AG08395 (cell line): ENCODE data around the gene ZNF594.
"Not testable (repeated sequence)": the region's sequence is repeated elsewhere in the genome, so short reads cannot be mapped to it uniquely, and the experiment has no call there.

Source experiments
- DNase-seq: peaks from one replicate; pipeline ENCODE4 v3.0.0; 2012; ENCODE audit warnings: mixed read lengths, low spot score

ZNF594 gene

DNA sequence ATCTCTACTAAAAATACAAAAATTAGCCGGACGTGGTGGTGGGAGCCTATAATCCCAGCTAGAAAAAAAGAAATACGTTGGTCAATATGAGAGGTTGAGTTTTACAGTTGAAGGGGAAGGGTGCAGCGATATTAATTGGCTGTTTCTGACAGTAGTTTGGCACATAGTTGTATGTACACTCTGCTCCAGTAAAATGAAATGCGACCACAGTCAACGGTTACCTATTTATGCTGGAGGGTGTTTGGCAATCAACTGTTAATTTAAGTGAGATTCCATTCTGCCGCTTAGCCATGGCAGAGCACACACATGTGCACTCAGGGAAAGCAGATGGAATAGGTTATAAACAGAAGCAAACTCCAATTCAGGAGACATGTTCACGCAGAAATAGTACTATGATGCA, 9.3 kb upstream of the ZNF594 start:
- no peak for DNase-seq

- DNase-seq, result no peak
Observed at GRCh38 chr17:5200360-5200759, 8.7 kb upstream of the ZNF594 start.

GRCh38 chr17:5198472-5198871, 6.8 kb upstream of the ZNF594 start:
- no peak for DNase-seq

- DNase-seq, result peak; percentile 24
Observed at GRCh38 chr17:5194346-5194745, 2.7 kb upstream of the ZNF594 start.

GRCh38 chr17:5184288-5184687, 7.4 kb downstream of the ZNF594 start:
- no peak for DNase-seq

GRCh38 chr17:5183410-5183793, 8.3 kb downstream of the ZNF594 start:
- DNase-seq, result no peak

GRCh38 chr17:5182597-5183409, 8.9 kb downstream of the ZNF594 start:
- no peak for DNase-seq

DNA sequence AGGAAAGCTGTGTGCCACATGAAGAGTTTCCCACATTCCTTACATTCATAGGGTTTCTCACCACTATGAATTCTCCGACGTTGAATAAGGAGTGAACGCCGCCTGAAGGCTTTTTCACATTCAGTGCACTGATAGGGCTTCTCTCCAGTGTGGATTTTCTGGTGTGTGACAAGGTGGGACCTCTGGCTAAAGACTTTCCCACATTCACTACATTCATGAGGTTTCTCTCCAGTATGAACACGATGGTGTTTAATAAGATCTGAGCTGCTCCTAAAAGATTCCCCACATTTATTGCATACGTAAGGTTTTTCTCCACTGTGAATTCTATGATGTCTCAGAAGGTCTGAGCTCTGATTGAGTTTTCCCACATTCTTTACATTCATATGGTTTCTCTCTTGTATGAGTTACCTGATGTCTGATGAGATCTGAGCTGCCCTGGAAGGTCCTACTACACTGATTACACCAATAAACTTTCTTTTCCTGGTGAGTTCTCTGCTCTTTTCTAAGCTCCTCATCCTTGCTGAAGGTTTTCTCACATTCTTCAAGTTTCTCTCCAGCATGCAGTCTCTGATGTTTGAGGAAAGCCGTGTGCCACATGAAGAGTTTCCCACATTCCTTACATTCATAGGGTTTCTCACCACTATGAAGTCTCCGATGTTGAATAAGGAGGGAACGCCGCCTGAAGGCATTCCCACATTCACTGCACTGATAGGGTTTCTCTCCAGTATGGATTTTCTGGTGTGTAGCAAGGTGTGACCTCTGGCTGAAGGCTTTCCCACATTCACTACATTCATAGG, 10.0 kb downstream of the ZNF594 start:
- DNase-seq, result no peak

DNA sequence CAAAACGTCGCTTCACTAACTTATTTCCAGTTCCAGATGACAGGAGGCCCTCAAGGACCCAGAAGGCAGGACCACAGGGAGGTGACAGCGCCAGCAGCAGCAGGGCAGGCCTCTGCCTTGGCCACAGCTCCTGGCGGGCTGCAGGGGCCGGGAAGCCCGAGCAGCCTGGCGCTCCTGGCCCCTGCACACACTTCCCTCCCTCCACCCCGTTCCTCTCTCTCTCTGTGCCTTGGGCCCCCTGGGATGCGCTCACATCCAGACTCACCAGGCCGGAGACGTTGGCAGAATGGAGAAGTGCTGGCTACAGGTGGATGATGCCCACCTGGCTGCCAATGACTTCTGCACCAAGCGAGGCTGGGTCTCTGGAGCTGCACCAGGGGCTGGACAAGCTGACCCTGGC, 12.7 kb downstream of the ZNF594 start:
- DNase-seq, result no peak

DNA sequence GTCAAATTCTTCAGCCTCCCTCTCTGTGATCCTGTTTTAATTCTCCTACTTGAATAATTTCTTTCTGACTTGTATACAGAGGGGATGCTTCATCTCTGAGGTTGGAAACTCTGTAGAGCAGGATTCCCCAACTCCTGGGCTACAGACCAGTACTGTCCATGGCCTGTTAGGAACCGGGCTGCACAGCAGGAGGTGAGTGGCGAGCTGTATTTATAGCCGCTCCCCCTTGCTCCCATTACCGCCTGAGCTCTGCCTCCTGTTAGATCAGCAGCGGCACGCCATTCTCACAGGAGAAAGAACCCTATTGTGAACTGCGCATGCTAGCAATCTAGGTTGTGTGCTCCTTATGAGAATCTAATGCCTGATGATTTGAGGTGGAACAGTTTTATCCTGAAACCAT, 16.6 kb downstream of the ZNF594 start:
- not testable (repeated sequence) for DNase-seq

GRCh38 chr17:5165791-5166564, 25.7 kb downstream of the ZNF594 start:
- peak; percentile 5 for DNase-seq

DNA sequence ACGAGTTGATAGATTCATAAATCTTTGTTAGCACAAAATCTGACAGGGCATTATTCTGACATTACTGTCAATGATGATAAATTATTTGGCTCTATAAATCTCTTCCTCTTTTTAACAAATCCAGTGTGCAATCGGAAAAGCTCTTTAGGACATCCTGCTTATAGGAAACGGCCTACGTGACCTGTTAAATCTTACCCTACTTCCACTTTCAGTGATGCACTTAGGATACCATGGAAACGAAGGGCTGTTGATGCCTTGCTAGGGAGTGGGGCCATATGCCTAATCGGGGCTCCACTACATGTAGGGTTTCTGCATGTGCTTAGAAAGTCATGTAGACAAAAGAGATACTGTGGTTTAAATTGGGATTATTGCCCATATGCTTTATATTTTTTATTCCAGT, 27.2 kb downstream of the ZNF594 start:
- DNase-seq, result no peak

- DNase-seq, result not testable (repeated sequence)
Observed at GRCh38 chr17:5161793-5162192, 29.9 kb downstream of the ZNF594 start.

DNA sequence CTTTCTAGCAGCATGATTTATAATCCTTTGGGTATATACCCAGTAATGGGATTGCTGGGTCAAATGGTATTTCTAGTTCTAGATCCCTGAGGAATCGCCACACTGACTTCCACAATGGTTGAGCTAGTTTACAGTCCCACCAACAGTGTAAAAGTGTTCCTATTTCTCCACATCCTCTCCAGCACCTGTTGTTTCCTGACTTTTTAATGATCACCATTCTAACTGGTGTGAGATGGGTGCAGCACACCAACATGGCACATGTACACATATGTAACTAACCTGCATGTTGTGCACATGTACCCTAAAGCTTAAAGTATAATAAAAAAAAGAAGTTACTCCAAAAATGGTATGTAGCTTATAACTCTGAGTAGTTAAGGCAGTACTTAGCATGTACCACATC, 31.0 kb downstream of the ZNF594 start:
- DNase-seq, result not testable (repeated sequence)

GRCh38 chr17:5146122-5146521, 45.5 kb downstream of the ZNF594 start:
- DNase-seq, result not testable (repeated sequence)

DNA sequence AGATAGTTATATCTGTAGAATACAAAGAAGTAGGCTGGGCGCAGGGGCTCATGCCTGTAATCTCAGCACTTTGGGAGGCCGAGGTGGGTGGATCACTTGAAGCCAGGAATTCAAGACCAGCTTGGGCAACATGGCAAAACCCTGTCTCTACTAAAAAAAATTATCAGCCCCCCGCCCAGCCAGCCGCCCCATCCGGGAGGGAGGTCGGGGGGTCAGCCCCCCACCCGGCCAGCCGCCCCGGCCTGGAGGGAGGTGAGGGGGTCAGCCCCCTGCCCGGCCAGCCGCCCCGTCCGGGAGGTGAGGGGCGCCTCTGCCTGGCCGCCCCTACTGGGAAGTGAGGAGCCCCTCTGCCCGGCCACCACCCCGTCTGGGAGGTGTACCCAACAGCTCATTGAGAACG, 48.8 kb downstream of the ZNF594 start:
- not testable (repeated sequence) for DNase-seq

GRCh38 chr17:5139458-5139732, 52.3 kb downstream of the ZNF594 start:
- DNase-seq, result no peak

- no peak for DNase-seq
Observed at GRCh38 chr17:5138616-5139457, 52.8 kb downstream of the ZNF594 start.

DNA sequence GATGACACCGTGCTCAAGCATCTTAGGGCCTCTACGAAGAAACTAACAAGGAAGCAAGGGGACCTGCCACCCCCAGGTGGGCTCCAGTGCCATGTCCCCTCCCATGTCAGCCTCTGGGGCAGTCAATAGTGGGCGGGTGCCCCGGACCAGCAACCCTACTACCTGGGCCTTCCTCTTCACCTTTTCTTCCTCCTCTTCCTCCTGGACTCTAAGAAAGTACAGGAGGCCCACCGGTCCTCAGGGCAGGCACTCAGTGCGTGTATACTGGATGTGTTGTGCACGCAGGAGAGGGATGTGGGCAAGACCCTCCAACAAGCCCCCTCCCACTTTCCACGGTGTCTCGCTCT, 53.5 kb downstream of the ZNF594 start:
- not testable (repeated sequence) for DNase-seq

GRCh38 chr17:5137511-5138197, 54.0 kb downstream of the ZNF594 start:
- not testable (repeated sequence) for DNase-seq
